Measurements from ENCODE around the gene PIGT.

PIGT gene

DNA sequence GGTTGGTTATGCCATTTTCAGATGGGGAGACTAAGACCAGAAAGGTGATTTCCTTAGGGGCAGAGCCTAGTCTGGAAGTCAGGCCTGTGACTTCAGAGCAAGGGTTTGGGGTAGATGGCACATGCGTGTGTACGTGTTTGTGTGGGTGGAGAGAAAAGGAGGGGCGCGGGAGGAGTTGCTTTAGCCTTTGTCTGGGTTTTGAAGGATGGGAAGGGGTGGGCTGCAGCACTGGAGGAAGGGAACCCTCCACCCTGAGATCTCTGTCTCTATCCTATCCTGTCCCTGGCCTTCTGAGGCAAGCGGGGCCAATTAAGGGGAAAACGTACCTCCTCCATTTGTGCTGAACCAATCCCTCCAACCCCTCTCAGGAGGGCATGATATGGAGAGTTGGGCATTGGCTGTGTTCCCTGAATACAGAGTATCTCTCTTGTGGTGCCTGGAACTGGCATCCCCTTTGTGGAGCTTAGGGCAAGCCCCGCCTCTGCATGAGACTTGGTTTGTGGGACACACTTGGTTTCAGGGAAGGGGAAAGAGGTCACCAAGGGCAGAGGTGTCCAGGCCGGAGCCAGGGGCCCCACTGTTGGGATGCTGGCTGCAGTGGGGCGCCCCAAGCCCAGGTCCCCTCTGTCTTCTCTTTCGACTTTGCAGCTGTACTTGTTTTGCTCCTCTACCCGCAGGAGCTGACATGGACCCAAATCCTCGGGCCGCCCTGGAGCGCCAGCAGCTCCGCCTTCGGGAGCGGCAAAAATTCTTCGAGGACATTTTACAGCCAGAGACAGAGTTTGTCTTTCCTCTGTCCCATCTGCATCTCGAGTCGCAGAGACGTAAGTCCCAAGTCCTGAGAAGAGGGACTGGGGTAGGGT, 7.9 kb upstream of the PIGT start, which contains the start of gene DBNDD2:
DBNDD2 (plus strand) TSS at position 507 of the 863 bp plus-strand sequence; CDS start at position 686, 179 bp downstream.
- no peak for TF ChIP-seq ZNF274 (IDR thresholded peaks at IDR 0.05; ENCODE audit: low read depth, low read length)

DNA sequence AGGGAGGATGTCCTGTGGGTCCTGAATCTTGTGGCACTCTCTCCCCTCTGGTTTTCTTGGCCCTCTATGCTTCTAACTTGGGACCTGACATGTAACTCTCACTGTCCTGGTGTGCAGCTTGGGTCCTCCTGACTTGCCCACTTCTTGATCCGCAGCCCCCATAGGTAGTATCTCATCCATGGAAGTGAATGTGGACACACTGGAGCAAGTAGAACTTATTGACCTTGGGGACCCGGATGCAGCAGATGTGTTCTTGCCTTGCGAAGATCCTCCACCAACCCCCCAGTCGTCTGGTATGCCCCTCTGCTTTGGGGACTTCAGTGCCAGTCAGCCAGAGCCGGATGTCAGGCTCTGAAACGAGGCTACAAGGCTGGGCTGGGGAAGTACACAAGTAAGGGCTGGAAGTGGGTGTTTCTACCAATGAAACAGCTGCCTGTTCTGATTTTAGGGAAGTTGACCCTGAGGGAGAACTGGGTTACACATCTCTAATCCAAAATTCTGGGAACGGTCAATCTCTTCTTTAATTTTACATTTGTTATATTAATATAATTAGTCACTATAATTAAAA, 7.2 kb upstream of the PIGT start:
- no peak for TF ChIP-seq ZNF274 (IDR thresholded peaks at IDR 0.05; ENCODE audit: low read depth, low read length)

More for the DNA sequence above, 7.9 kb upstream of the PIGT start, which contains the start of gene DBNDD2:
- H3K4me3 ChIP-seq (ENCODE audit: low read length): no peak within 1 kb of the TSS; the same call in 1 of the 2 replicates

DNA sequence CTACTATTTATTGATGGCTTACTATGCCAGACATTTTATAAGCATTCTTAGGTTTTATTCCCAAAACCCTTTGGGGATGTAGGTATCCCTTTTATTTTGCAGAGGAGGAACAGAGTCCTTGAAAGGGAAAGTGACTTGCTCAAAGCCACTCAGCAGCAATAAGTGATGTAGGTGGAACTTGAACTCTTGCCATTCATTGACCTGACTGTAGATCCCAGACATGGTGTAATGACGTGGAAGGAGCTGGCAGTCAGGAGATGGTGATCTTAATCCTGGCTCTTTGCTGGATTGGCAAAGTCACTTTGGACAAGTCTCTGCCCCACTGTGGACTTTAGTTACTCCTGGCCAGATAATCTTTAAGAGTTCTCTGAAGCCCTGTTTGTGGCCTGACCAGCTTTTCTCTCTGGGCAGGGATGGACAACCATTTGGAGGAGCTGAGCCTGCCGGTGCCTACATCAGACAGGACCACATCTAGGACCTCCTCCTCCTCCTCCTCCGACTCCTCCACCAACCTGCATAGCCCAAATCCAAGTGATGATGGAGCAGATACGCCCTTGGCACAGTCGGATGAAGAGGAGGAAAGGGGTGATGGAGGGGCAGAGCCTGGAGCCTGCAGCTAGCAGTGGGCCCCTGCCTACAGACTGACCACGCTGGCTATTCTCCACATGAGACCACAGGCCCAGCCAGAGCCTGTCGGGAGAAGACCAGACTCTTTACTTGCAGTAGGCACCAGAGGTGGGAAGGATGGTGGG, 6.2 kb upstream of the PIGT start:
- TF ChIP-seq ZNF274 (IDR thresholded peaks at IDR 0.05; ENCODE audit: low read depth, low read length): no peak

More for the DNA sequence above, 7.2 kb upstream of the PIGT start:
- no peak overlapping the region for H3K4me3 ChIP-seq (ENCODE audit: low read length)

DNA sequence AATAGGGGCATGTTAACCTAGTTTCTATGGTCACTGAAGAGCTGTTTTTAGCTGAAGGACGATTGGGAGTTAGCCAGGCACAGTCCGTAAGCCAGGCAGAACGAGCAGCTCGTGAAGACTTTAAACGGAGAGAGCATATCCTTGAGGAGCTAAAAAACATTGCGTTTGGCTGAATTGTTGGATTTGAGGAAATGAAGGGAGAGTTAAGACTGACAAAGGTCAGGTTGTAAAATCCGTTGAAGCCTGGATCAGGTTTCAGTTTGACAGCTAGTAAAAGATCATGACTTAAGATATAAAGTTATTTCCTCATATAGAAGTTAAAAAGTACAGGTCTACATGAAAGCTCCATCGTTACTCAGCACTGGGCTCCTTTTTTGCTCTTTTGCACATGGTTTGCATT, 5.1 kb upstream of the PIGT start:
- TF ChIP-seq ZNF274 (IDR thresholded peaks at IDR 0.05; ENCODE audit: low read depth, low read length): no peak
- no peak overlapping the region for H3K4me3 ChIP-seq (ENCODE audit: low read length)

More for the DNA sequence above, 6.2 kb upstream of the PIGT start:
- no peak overlapping the region for H3K4me3 ChIP-seq (ENCODE audit: low read length)

DNA sequence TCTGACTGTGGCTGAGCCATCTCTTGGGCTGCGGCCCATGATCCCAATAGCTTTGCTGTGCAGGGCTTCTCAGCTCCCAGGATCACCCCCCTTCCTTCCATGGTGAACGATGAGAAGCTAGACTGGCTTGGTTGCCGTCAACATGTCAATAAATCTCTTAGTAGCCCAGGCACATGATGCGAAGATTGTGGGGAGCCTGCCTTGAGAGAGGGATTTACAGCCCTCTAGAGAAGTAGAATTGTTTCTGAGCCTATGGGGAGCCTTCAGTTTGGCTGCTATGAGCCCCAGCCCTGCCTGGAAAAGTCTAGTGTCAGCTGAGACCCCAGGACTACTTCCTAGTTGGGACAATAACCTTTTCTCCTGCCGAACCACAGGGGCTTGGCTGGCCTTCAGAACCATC, 3.3 kb upstream of the PIGT start:
- TF ChIP-seq ZNF274 (IDR thresholded peaks at IDR 0.05; ENCODE audit: low read depth, low read length): no peak
- H3K4me3 ChIP-seq (ENCODE audit: low read length): no peak overlapping the region

DNA sequence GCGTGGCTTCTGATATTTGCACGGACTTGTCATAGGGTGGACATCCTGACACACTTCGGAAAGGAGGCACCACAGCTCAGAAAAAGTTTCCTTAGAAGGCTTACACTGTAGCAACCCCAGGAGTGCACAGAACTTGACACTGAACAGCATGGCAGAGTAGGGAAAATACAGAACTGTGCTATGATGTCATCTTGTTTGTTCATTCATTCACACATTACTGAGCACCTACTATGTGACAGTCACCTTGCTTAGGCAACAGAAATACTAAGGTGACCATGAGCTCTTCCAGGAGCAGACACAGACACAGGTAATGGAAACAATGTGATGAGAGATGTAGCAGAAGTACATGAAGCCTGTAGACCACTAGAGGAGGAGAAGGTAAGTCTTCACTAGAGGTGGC, 2.5 kb upstream of the PIGT start:
- H3K4me3 ChIP-seq (ENCODE audit: low read length): no peak overlapping the region
- no peak for TF ChIP-seq ZNF274 (IDR thresholded peaks at IDR 0.05; ENCODE audit: low read depth, low read length)

DNA sequence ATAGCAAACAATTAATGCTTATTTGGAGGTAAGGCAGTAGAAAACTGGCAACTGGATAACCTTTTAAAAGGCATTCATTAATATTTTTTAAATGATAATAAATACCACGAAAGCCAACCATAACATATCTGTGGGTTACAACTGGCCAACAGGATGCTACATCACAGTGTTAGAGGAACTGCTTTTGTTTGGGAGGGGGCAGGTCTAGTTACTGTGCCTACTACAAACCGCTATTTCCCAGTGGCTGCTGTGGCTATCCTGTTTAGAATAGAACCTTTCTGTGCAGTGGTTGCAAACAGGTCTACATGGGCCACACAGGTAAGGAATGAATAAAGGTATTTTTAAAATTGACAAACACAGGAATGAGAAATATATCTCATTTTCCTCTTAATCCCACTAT, 976 bp downstream of the PIGT start:
- peak overlapping the region; percentile 83 for H3K4me3 ChIP-seq (ENCODE audit: low read length)
- TF ChIP-seq ZNF274 (IDR thresholded peaks at IDR 0.05; ENCODE audit: low read depth, low read length): no peak

DNA sequence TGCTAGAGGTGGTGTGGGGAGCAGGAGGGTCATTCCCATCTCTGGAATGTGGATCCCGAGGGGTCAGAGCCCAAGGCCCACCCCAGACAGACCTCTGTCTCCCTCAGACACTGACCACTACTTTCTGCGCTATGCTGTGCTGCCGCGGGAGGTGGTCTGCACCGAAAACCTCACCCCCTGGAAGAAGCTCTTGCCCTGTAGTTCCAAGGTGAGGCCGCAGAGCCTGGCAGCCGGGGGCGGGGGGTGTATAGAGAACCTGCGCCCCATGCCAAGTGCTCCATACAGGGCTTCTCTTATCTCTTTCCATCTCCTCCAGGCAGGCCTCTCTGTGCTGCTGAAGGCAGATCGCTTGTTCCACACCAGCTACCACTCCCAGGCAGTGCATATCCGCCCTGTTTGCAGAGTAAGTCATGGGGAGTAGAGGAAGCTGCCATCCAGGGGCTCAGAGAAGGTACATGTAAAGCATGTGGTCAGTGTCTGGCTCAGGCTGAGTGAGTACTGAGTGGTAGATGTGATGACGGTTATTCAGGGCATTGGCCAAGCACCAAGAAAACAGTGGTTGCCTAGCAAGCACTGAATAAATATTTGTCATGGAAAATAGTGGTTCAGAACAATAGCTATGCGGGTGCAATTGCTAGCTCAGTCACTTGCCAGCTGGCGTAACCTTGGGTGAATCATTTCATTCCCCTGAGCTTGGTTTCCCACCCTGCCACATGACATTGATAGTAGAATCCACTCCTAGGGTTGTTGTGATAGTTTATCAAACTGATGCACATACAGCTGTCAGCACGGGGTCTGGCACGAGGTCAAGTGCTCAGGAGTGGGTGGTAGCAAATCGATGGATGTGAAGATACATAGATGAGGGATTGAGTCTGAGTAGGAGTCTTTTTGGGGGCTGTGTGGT, 3.5 kb downstream of the PIGT start:
- no peak overlapping the region for H3K4me3 ChIP-seq (ENCODE audit: low read length)
- TF ChIP-seq ZNF274 (IDR thresholded peaks at IDR 0.05; ENCODE audit: low read depth, low read length): no peak

DNA sequence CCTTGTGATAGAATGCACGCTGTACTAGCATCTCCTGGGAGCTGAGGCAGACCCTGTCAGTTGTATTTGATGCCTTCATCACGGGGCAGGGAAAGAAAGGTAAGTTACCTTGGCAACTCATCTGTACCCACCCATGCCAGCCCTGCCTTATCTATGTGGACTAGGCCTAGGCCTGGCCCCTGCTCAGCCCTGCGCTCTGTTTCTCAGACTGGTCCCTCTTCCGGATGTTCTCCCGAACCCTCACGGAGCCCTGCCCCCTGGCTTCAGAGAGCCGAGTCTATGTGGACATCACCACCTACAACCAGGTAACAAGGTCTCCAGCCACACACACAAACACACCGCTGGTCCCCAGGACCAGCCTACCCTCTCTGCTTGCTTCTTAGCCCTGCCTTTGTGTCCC, 4.2 kb downstream of the PIGT start:
- TF ChIP-seq ZNF274 (IDR thresholded peaks at IDR 0.05; ENCODE audit: low read depth, low read length): no peak
- H3K4me3 ChIP-seq (ENCODE audit: low read length): no peak overlapping the region

DNA sequence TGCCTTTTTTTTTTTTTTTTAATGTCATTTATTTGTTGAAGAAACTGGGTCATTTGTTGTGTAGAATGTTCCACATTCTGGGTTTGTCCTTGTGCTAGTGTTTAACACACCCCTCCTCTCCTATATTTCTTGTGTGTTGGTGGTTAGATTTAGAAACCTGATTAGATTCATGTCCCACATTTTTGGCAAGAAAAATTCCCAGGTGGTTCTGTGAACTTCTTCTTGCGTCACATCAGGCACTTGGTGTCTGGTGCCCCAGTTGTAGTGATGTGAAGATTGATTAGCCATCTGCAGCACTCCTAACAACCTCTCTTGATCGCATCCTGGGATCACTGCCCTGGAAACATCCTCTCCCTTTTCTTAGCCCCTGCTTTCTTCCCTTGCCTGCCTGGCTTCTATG, 7.8 kb downstream of the PIGT start:
- TF ChIP-seq ZNF274 (IDR thresholded peaks at IDR 0.05; ENCODE audit: low read depth, low read length): no peak
- no peak overlapping the region for H3K4me3 ChIP-seq (ENCODE audit: low read length)

DNA sequence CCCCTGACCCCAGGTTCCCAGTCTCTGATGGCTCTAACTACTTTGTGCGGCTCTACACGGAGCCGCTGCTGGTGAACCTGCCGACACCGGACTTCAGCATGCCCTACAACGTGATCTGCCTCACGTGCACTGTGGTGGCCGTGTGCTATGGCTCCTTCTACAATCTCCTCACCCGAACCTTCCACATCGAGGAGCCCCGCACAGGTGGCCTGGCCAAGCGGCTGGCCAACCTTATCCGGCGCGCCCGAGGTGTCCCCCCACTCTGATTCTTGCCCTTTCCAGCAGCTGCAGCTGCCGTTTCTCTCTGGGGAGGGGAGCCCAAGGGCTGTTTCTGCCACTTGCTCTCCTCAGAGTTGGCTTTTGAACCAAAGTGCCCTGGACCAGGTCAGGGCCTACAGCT, 9.6 kb downstream of the PIGT start:
- no peak overlapping the region for H3K4me3 ChIP-seq (ENCODE audit: low read length)
- no peak for TF ChIP-seq ZNF274 (IDR thresholded peaks at IDR 0.05; ENCODE audit: low read depth, low read length)

DNA sequence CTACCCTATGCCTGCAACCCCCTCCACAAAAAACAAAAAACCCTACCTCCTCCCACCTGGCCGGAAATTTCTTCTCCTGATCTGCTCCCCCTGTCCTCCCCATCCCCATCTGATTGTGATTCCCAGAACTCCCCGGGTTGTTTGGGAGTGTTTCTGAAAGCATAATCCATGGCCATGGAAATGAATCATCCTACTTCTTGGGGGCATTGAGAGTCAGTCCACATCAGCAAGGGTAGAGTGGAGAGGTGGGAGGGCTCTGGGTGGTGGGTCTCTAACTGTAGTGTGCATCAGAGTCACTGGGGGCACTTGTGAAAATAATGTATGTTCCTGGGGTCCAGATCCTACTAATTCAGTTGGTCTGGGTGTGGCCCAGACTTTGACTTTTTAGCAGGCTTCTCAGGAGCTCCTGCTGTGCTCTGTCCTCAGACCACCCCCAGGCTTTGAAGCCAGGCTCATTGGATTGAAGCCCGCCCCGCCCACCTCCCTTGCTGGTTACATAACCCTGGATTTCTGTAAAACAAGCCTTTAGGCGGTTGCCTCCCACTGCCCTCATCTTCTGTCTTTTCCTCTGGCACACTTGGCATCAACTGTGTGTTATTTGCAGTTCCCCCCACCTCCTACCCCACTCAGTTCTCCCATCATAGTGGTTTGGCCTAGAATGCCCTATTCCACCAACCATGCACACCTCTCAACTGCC, 10.5 kb downstream of the PIGT start:
- TF ChIP-seq ZNF274 (IDR thresholded peaks at IDR 0.05; ENCODE audit: low read depth, low read length): no peak
- no peak overlapping the region for H3K4me3 ChIP-seq (ENCODE audit: low read length)
